Prostate gland (tissue), 2 donors: ENCODE results near the gene OVCH1. TPM values are rescaled to one million over a fixed set of nuclear protein-coding genes. Genes with fewer than 3 reads are reported as not detected.
A peak's percentile ranks its signal among the peaks of the same experiment; 100 is the strongest.
"Not testable (repeated sequence)": the region's sequence is repeated elsewhere in the genome, so short reads cannot be mapped to it uniquely, and the experiment has no call there.

Source experiments
- DNase-seq: peaks from one replicate; pipeline ENCODE4 v3.0.0-alpha.2; 2019; ENCODE audit warnings: low spot score
- H3K27ac ChIP-seq, 2 donors: fragments of 200-600 bp; sonication (generic); 2 replicates each; pipeline ENCODE4 v1.5.1; 2017 to 2019
- H3K27me3 ChIP-seq: fragments of 200-600 bp; sonication (generic); replicated peaks from 2 replicates; pipeline ENCODE4 v1.5.1; 2019; ENCODE audit not compliant: insufficient read depth
- H3K36me3 ChIP-seq, 2 donors: fragments of 200-600 bp; sonication (generic); 1 replicate in 1 of 2; 2 replicates in 1 of 2; pipeline versions ENCODE4 v1.5.1 to v1.8.1; 2017 to 2019
- H3K4me1 ChIP-seq: fragments of 200-600 bp; sonication (generic); replicated peaks from 2 replicates; pipeline ENCODE4 v1.5.1; 2019
- H3K4me3 ChIP-seq, 2 donors: fragments of 200-600 bp; sonication (generic); 2 replicates each; pipeline ENCODE4 v1.5.1; 2017 to 2019
- H3K9me3 ChIP-seq: fragments of 200-600 bp; sonication (generic); 2 replicates; pipeline ENCODE4 v1.5.1; 2017
- POLR2A ChIP-seq: fragments of 450-650 bp; IDR thresholded peaks from one replicate; pipeline ENCODE4 v1.6.1; 2016; ENCODE audit warnings: antibody characterized with exemption, mild to moderate bottlenecking
- POLR2AphosphoS5 ChIP-seq: sonication (generic); formaldehyde crosslinking; IDR thresholded peaks from one replicate; pipeline ENCODE4 v1.6.1; 2017; ENCODE audit warnings: antibody characterized with exemption
- WGBS: methylation state at CpG from one replicate; pipeline ENCODE4 v1.1.5; 2018; 5-methylcytosine and 5-hydroxymethylcytosine counted together
- intact Hi-C: fragments of 100-400 bp; cut with DNase I; formaldehyde crosslinking; loops from one replicate; pipeline ENCODE4 v1.14.2; 2022
- total RNA-seq, 2 donors: library from RNA; depleted of rRNA; stranded (reverse); fragments of >200 nt; gene quantifications; one replicate each; pipeline ENCODE4 v1.1.0, GENCODE V29; 2016
- TF ChIP-seq, protein P1 (sequence below), 4 experiments: fragments of 200-600 bp in 2 of 4; fragments of 450-650 bp in 2 of 4; sonication (generic) in 2 of 4; IDR thresholded peaks; 1 replicate in 3 of 4; 2 replicates in 1 of 4; pipeline ENCODE4 v1.5.1; 2016 to 2019; ENCODE audit warnings: antibody characterized with exemption in 4 of 4, mild to moderate bottlenecking in 2 of 4, moderate library complexity in 2 of 4

Gene OVCH1
- total RNA-seq, 2 donors from 2014 or later: not detected

- no peak overlapping the region for H3K4me3 ChIP-seq
- TF ChIP-seq POLR2AphosphoS5 (no peak), POLR2A (no peak)
- TF ChIP-seq, protein P1, sequence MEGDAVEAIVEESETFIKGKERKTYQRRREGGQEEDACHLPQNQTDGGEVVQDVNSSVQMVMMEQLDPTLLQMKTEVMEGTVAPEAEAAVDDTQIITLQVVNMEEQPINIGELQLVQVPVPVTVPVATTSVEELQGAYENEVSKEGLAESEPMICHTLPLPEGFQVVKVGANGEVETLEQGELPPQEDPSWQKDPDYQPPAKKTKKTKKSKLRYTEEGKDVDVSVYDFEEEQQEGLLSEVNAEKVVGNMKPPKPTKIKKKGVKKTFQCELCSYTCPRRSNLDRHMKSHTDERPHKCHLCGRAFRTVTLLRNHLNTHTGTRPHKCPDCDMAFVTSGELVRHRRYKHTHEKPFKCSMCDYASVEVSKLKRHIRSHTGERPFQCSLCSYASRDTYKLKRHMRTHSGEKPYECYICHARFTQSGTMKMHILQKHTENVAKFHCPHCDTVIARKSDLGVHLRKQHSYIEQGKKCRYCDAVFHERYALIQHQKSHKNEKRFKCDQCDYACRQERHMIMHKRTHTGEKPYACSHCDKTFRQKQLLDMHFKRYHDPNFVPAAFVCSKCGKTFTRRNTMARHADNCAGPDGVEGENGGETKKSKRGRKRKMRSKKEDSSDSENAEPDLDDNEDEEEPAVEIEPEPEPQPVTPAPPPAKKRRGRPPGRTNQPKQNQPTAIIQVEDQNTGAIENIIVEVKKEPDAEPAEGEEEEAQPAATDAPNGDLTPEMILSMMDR (IDR thresholded peaks at IDR 0.05): no peak
- 97% methylated on average over 65 of the region's 65 CpGs for WGBS
- H3K9me3 ChIP-seq: no peaks in the 10 kb centered on the region
- intact Hi-C loops: no loop called here
- no peak overlapping the region for H3K27ac ChIP-seq
- no peaks in the 10 kb centered on the region for H3K27me3 ChIP-seq
- no peaks in the 10 kb centered on the region for H3K36me3 ChIP-seq
- no peak for DNase-seq
- no peaks in the 10 kb centered on the region for H3K4me1 ChIP-seq
Measured at GRCh38 chr12:29389295-29389919, 108.1 kb downstream of the OVCH1 start.

DNA sequence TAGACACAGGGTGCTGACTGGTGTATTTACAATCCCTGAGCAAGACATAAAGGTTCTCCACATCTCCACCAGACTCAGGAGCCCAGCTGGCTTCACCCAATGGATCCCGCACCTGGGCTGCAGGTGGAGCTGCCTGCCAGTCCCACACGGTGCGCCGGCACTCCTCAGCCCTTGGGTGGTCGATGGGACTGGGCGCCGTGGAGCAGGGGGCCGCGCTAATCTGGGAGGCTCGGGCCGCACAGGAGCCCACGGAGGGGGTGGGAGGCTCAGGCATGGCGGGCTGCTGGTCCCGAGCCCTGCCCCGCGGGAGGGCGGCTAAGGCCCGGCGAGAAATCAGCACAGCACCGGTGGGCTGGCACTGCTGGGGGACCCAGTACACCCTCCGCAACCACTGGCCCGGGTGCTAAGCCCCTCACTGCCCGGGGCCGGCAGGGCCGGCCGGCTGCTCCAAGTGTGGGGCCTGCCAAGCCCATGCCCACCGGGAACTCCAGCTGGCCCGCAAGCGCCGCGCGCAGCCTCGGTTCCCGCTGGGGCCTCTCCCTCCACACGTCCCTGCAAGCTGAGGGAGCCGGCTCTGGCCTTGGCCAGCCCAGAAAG, 111.3 kb downstream of the OVCH1 start:
- H3K27me3 ChIP-seq, H3K36me3 ChIP-seq, intact Hi-C loops, DNase-seq, H3K27ac ChIP-seq, H3K9me3 ChIP-seq, H3K4me3 ChIP-seq, H3K4me1 ChIP-seq: not testable (repeated sequence)
- 98% methylated on average over 32 of the region's 36 CpGs for WGBS

DNA sequence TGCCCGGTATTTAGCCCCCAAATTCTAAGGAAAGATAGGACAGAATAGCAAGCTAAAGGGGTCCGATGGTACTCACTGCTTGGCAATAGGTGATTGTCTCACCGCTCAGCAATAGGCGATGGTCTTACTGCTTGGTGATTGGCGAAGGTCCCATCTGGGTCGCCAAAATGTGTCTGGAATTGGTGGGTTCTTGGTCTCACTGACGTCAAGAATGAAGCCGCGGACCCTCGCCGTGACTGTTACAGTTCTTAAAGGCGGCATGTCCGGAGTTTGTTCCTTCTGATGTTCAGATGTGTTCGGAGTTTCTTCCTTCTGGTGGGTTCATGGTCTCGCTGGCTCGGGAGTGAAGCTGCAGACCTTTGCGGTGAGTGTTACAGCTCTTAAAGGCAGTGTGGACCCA, 112.3 kb downstream of the OVCH1 start:
- H3K27me3 ChIP-seq, intact Hi-C loops, H3K4me3 ChIP-seq, H3K27ac ChIP-seq, H3K9me3 ChIP-seq, DNase-seq, H3K4me1 ChIP-seq, H3K36me3 ChIP-seq: not testable (repeated sequence)
- WGBS: 94% methylated on average over 16 of the region's 17 CpGs

DNA sequence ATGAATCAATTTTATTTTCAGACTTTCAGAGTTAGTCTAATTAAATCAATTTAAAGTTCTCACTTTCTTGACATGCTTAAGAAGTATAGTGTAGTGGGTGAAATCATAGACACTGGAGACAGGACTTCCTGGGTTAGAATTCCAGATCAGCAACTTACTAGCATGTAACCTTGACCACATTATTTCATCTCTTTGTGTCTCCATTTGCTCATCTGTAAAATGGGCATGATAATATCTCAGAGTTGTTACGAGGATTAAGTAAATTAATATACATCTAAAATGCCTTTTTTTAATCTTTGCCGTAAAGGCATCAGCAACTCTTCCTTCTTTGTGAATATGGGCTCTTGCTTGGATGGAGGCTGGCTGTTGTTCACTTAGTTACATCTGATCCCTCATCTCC, 115.2 kb downstream of the OVCH1 start:
- intact Hi-C loops: no loop called here
- 92% methylated on average over 2 of the region's 2 CpGs for WGBS
- TF ChIP-seq, protein P1 (IDR thresholded peaks at IDR 0.05): no peak
- TF ChIP-seq POLR2A (no peak), POLR2AphosphoS5 (no peak)

DNA sequence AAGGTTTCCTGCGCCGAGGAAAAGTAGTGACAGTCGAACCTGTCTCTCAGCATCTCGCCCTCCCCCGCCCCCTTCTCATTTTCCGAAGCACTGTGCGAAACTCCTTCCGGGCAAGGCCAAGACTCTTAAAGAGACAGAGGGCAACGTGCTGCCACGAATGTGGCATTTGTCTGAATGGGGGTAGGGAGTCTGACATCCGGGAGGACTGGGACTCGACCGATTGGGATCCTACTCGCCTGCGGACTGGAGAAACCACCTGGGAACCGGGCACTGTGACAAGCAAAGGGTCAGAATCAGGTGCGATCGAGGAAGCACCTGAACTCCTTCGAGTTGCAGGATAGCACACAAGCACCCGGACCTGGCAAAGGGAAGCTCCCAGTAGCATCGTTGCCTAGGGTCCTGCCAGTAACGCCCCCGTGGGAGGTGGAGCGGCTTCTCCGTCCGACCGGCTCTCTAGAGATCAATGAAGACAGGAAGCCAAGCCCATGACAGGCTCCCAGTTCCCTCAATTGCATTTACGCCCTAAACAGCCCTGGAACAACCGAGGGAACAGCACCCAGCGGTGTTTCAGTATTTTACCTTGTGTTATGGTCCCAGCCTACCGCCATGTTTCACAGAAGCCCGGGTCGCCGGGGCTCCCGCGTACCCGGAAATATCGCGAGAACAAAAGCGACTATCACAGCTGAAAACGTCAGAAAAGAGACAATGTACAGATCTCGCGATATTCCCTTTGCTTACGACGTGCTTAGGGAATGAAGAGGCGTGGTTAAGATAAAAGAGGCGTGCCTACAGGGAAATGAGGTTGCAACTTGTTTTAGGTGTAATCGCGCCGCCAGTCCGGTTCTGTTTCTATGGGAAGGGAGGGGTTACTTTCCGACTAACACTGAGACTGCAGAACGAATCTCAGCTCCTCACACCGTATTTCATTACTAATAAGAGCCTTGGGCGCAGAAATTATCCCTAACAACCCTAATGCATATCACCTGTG, 116.7 kb downstream of the OVCH1 start, which contains the start of gene ERGIC2:
Gene ERGIC2 (minus strand): TSS at position 637 of the 988 bp plus-strand sequence. CDS start 9,539 bp downstream, outside the sequence.
- no peaks in the 10 kb centered on the region for H3K36me3 ChIP-seq
- H3K9me3 ChIP-seq: no peaks in the 10 kb centered on the region
- intact Hi-C loops: no loop called here
- peak within 1 kb of the TSS; percentile 89 to 97 for H3K27ac ChIP-seq
- H3K4me3 ChIP-seq: peak within 1 kb of the TSS; percentile 77 to 92
- TF ChIP-seq POLR2A (peak; percentile 82), POLR2AphosphoS5 (peak; percentile 98)
- TF ChIP-seq, protein P1 (IDR thresholded peaks at IDR 0.05): no peak
- no peaks in the 10 kb centered on the region for H3K4me1 ChIP-seq
- WGBS: under 1% methylated on average over 55 of the region's 55 CpGs
- H3K27me3 ChIP-seq: no peaks in the 10 kb centered on the region
- DNase-seq: peak; percentile 96

More for the DNA sequence above, 115.2 kb downstream of the OVCH1 start:
- Histone ChIP-seq H3K4me1 (no peaks in the 10 kb centered on the region), H3K9me3 (no peaks in the 10 kb centered on the region), H3K27ac (peak overlapping the region; percentile 89 to 97), H3K36me3 (no peaks in the 10 kb centered on the region), H3K4me3 (no peak overlapping the region), H3K27me3 (no peaks in the 10 kb centered on the region)
- no peak for DNase-seq

Other genes with a start within 250 kb of the OVCH1 start
- gene ERGIC2, start 116.5 kb downstream of the OVCH1 start, total RNA-seq: 10 to 100 TPM; 27.9 to 56.8 TPM